HG03097 (cell line): ENCODE results near the gene KRT7.

ENCODE experiments used
- ATAC-seq: cut with Tn5 transposase; IDR thresholded peaks from one replicate; pipeline ENCODE4 v1.9.1; 2021; ENCODE audit not compliant: unreplicated experiment, low FRiP score

The KRT7 gene

GRCh38 chr12:52232674-52233461, at the start of gene KRT7:
KRT7 (plus strand) TSS chr12:52233243; CDS start chr12:52233297, 54 bp downstream.
- ATAC-seq: no peak

DNA sequence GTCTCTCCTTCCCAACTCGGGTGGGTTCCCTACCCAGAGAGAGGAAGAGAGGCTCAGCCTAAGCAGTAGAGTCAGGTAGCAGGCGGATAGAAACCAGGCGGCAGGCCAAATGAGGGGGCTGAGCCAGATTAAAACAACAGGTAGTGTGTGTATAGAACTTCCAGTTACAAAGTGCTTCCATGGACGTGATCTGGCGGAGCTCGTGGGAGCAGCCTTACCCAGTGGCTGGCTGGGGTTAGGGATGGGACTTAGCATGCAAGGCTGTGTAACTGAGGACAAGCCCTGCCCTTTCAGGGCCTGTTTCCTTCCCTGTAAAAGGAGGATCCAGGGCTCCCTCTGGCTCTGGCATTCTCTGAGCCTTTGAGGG, 49.5 kb upstream of the KRT7 start:
- ATAC-seq: no peak

DNA sequence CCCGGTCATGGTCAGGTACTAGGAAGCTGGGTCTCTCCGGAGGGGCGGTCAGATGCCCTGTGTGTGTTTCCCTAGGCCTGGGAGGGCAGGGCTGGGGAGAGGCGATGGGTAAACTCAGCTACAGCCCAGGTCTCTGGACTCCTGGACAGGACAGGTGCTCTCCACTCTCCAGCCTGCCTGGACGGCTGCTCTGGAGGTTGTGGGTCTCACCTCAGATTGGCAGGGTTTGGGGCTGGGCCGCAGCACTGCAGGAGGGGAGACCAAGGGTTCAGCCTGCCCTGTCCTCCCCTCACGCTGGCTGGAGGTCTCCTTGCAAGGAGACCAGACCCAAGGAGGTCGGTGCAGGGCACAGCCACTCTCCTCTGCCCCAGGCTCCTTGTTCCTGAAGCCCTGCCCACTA, 49.1 kb upstream of the KRT7 start:
- no peak for ATAC-seq

DNA sequence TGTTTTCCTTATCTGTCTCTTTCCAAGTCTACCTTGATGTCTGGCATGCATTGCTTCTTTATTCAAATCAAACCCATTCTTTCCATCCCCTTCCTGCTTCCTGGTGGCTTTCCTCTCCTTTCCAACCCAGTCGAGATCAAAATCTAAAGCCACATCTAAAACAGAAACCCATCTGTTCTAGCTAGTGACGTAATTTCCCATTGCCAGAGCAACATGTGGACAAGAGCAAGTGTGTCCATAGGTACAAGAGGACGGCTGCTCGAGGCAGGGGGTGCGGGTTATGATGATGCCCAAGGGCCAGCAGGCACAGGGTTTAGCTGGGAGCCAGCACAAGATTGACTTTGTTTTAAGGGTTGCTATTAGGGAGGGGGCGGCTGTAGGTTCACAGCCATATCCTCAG, 48.2 kb upstream of the KRT7 start:
- no peak for ATAC-seq

DNA sequence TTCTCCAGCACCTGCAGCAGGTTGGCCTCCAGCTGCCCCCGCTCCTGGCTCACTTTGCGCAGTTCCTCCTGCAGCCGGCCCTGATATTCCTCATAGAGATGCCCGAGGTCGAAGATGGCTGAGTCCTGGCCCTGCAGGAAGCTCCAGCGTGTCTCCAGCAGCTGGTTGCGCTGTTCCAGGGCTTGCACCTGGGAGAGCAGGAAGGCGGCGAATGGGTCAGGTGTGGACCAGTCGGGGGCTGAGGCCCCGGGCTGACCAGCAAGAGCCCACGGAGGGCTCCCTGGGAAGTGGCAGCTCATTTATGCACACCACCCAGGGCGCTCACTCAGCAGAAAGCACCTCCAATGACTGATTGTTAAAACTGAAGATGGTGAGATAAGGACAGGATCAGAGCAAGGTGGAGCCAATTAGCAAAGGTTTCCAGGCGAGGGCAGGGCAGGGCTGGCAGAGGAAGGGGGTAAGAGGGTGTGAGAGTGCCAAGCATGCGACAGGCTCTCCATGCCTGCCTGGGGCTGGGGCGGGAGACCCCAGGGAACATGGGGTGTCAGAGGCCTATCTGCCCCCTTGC, 47.6 kb upstream of the KRT7 start:
- no peak for ATAC-seq

DNA sequence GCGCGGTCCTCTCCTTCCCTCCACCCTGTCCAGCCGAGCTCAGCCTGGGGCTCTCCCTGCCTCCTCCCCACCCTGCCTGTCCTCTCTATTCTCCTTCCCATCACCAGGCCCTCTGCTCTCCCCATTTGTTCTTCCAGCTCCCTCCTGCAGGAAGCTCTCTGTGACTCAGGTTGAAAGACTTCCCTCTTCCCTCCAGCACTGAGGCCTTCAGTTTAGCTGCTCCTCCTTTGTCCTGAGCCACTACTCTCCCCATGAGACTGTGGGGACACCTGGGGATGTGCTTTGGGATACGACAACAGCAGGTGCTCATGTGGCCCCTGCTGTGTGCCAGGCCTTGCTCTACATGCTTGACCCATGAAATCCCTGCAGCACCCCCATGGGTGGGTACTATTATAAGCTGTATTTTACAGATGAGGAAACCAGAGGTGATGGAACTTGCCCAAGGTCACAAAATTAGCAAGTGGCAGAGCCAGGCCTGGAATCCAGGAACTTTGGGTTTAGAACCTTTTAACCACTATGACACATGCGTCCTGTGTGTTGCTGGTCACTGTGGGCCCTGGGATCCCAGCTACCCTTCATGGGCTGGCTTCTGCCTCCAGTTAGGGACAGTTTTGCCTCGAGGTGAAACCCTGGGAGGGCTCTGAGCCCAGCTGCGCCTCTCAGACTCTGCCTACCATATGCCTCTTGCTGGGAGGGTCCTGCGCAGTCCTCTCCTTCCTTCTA, 46.8 kb upstream of the KRT7 start:
- ATAC-seq: no peak

DNA sequence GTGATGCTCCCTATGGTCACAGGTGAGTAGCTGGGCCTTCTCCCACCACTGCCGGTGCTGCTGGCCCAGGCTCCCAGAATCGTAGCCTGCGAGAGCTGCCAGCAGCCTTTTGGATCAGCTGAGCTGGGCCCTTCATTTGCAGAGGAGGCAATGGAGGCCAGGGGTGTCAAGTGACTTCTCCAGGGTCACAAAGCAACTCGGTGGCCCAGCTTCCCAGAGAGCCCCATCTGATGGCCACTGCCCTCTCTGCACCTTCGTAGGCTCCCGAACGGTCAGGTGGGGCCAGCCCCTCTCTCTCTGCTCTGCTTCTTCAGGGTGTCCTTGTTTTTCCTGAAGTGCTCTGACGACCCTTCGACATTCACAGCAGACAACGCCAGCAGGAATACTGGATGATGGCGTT, 45.8 kb upstream of the KRT7 start:
- no peak for ATAC-seq

DNA sequence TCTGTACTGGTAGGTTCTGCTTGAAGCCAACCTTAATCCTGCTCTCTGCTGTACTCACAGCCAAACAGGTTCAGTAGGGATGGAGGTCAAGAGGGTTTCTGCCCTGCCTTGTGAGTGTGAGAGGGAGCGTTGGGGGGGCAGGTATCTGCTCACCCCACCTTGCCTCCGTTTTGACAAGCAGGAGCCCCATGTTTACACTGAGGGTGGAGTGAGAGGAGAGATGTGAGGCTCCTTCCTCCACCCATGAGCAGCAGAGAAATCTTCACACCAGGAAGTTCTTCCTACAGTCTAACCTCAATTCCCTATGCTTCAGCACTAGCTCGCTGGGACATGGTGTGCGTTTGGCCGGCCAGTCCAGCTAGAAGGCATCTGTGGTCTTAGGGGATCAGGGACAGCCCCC, 45.4 kb upstream of the KRT7 start:
- ATAC-seq: no peak

GRCh38 chr12:52188658-52189057, 44.4 kb upstream of the KRT7 start:
- ATAC-seq: no peak

DNA sequence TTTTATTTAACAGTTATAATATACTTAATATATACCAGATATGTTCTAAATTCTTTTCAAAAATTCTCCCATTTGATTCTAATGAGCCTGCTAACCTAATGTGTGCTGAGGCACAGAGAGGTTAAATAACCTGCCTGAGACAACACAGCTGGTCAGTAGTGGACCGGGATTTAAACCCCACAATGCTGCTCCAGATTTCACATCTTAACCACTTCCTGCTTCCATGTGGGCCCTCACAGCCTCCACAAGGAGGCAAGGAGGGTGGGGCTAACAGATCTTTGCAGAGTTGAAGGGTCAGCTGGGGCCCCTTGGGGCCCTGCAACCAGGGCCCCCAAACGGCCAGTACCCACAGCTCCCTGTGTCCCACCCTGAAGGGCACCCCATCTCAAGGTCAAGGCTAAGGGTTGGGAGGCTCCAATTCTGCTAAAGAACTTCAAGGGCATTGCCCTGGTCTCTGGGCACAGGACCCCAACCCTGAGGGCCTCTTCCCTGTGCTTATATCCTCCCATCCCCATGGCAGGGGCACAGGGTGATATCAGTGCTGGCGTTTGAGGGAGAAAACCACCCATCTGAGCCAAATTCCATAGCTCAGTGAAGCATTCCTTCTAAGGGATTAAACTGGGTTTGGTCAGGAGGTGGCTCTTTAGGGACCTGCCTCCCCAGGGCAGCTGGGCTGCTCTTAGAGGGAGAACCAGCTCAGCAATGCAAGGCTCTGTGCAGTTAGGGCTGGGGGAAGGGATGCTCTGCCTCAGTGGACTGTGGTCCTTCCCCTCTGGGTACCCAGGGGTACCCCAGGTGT, 43.5 kb upstream of the KRT7 start:
- ATAC-seq: no peak

GRCh38 chr12:52190860-52191729, 41.9 kb upstream of the KRT7 start:
- no peak for ATAC-seq

DNA sequence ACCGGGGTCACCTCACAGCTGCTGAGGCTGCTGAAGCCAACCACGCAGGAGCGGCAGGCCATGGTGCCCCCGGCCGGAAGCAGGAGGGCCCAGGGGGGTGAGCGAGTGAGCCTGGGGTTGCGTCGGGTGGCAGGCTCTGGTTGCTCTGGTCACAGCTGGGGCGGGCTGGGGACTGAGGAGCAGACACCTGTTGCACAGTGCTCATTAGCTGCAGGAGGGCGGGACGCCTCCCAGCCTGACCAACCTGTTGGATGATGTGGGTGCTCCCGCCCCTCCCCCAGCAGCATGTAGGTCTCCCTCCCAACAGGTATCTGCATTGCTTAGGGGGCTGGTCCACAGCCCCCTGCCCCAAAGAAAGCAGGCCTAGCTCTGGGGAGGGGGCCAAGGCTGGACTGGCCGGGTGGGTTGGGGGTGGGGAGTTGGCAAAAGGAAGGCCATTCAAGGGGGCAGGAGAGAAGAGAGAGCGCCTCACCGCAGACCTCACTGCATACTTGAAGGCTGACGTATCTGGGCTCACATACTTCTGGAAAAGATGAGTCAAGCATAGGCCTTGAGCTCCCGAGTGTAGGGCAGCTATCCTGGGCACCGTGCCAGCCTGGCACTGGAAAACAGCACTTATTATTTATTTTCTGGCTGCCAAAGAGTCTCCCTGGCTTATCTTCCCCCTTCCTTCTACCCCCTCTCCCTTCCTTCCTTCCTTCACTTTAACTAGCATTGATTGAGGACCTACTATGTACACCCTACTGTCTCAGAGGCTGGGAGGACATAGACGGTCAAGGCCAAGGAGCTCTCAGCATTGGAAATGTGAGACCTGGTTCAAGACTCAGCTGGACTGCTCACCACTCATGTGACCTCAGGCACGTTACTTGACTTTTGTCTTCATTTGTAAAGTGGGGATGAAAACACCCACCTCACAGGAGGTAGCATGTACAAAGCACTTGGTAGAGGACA, 40.9 kb upstream of the KRT7 start, which contains the start of gene KRT80:
Gene KRT80, minus strand, starts transcription at position 174 of the 951 bp plus-strand sequence. Its CDS starts 112 bp downstream, at position 62.
- ATAC-seq: no peak

GRCh38 chr12:52193532-52193931, 39.5 kb upstream of the KRT7 start:
- no peak for ATAC-seq

- no peak for ATAC-seq
Observed at GRCh38 chr12:52193991-52194390, 39.1 kb upstream of the KRT7 start.

GRCh38 chr12:52195065-52195730, 37.8 kb upstream of the KRT7 start:
- no peak for ATAC-seq

DNA sequence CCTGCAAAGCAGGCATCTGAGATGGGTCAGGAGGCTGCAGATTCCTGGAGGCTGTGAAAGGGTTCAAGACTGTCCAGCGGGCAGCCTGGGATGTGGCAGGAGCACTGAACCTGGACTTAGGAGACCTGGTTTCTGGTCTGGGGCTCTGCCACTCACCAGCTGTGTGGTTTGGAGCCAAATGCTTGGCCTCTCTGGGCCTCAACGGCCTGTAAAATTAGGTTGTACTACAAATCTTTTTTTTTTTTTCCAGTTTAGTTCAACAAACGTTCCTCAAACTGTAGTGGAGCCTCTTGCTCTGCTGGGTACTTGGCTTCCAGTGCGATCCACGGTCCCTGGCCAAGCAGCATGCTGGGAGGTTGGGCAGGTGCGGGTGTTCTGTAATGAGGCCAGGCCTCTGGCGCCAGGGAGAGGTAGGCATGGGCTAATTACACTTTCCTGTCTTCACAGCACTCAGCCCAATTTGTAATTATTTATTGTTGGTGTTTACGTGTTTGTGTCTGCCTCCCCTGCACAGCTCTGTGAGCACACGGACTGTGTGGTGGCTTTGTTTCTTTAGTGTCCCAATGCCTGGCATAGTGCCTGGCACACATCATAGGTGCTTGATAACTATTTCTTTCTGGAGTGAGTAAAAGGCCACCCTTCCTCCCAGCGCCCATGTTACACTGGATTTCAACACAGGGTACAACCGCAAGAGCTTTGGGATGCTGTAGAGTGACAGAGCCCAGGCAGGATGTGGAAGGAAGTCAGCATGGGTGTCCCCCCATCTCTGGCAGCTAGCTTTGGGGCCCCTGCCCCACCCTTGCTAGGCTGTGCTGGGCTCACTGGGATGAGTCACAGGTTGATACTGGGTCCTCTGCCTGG, 35.4 kb upstream of the KRT7 start:
- no peak for ATAC-seq

DNA sequence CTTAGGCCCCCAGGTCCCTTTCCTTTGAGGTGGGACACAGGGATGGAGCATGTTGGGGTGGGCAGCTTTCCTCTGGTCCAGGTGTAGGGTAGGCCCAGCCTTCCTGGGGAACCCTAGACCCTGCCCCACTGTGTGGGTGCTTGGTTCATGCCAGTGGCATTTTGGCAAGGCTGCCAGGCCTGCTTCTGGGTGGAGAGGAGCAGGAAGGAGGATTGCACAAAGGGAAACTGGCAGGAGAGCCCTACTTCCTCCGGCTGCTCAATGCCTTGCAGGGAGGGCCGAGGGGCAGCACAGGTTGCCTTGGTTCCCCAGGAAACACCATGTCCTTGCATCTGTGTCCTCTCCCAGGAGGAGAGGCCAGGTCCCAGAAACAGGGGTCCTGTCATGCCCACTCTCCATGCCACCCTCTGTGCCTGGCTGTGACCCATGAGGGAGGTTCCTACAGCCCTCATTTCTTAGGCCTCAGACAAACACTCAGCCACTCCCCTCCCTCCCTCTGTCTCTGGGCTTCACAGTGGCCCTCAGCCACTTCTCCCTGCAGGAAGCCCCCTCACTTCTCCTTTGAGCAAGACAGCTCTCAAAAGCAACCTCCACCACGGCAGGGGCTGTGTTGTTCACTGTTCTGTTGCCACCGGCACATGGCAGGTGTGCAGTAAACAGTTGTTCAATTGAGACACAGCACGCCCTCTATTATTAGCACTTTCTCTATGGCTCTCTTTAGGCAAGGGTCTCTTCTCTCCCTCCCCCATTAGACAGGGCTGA, 34.4 kb upstream of the KRT7 start:
- ATAC-seq: no peak
